ENCODE results near the gene FOXL3.

FOXL3 gene

GRCh38 chr7:302054-302992 is 12.4 kb downstream of the FOXL3 start:
- no peak for DNase-seq (ENCODE audit: low spot score)

DNA sequence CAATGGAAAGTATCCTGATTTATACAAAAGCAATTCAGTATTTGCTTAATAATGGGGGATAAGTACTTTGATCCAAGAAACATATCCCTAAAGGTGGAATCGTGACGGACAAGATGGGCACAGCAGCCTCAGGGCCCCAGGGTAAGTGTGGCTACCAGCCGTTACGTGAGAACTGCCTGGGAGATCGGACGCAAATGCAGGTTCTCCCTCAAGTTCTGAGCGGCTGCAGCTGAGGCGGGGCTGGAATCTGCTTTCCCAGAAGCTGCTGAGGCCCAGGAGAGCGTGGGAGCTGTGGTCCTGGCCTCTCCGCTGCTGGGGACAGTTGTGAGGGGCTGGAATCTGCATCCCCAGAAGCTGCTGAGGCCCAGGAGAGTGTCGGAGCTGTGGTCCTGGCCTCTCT is 13.5 kb downstream of the FOXL3 start:
- DNase-seq (ENCODE audit: low spot score), result no peak

DNA sequence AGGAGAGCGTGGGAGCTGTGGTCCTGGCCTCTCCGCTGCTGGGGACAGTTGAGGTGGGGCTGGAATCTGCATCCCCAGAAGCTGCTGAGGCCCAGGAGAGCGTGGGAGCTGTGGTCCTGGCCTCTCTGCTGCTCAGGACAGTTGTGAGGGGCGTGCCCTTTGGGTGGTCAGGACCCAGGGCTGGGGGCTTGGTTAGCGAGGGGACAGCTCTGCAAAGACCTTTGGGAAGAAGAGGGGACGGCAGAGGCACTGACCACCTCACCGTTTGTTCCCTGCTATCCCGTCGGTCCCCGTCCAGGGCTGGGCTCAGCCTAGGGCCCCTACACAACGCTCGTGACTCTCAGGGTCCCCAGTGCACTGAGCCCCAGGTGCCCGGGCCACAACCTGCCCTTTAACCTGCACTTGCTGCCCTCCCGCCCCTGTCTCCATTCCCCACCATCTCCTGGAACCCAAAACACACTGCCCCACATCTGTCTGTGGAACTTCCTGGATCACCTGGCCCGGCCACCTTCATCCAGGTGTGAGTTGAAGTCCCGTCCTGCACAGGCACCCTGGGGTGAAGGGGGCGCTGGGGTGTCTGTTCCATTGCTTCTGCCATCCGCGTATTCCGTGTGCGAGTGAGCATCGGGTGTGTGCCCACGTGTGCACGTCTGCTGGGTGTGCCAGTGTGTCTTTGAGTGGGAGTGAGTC is 14.1 kb downstream of the FOXL3 start:
- no peak for DNase-seq (ENCODE audit: low spot score)

GRCh38 chr7:304574-305409 is 14.8 kb downstream of the FOXL3 start:
- no peak for DNase-seq (ENCODE audit: low spot score)

- DNase-seq (ENCODE audit: low spot score), result no peak
Measured at GRCh38 chr7:305410-306151, 15.6 kb downstream of the FOXL3 start.

GRCh38 chr7:307970-308369 is 18.0 kb downstream of the FOXL3 start:
- no peak for DNase-seq (ENCODE audit: low spot score)

DNA sequence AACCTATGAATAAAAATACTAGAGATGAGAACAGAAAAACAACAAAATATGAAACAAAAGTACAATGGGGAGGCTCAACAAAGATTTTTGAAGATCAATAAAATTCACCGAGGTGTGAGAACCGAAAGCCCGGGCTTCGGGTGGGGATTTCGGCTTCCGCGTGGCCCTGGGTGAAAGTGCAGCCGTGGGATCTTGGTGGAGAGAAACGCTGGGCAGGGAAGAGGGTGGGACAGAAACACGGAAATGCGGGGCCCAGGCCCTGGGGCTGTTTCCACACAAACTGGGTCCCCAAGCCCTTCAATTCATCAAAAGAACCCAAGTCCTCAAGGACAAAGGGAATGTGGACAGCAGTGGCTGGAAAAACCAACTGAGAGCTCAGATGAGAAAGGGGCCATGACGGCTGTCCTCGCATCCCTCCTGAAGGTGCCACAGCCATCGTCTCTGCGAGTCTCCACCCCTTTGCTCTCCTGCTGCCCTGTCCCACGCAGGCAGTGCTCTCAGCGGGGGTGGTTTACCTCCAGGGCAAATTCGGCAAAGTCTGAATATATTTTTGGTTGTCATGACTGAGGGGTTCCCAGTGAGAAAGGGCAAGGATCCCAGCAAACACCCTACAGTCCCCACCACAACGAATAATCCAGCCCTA is 19.7 kb downstream of the FOXL3 start:
- no peak for DNase-seq (ENCODE audit: low spot score)

DNA sequence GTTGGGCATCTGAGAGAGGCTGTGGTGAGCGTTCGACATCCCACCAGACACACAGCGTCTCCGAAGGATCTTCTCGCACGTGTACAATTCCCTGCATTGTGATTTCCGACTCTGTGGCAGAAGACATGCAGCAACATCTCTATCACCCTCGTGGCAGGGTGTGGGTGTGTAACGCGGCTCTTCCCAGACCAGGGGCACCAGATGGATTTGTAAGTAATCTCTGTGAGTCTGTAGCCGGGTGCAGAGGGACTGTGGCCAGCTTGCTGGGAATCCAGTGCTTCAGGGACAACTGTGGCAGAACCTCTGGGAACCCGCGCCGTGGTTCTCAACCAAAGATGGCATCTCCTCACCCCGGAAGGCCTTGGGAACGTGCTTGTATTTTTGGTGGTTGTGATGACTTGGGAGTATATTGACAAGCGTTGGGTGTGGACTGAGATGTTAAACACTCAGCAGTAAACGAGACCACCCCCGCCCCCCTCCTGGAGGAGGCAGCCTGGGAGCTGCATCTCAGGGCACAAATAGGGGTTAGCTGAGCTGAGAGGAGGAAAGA is 21.2 kb downstream of the FOXL3 start:
- no peak for DNase-seq (ENCODE audit: low spot score)

DNA sequence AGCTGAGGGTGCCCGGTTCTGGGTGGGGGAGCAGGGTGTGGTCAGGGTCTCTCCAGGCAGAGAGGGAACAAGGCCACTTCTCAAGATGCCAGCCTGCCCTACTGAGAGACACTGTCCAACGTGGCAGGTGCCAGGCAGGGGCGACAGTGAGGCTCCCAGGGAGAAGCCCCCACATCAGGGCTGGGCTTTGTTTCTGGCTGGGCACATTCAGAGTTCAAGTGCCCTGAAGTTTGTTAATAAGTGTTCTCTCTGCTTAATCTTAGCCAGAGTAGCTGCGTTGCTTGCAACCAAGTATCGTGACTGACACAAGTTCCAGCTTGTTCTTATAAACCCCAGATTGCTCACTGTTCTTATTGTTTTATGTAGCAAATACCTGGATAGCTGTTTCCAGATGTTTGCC is 21.8 kb downstream of the FOXL3 start:
- no peak for DNase-seq (ENCODE audit: low spot score)

DNA sequence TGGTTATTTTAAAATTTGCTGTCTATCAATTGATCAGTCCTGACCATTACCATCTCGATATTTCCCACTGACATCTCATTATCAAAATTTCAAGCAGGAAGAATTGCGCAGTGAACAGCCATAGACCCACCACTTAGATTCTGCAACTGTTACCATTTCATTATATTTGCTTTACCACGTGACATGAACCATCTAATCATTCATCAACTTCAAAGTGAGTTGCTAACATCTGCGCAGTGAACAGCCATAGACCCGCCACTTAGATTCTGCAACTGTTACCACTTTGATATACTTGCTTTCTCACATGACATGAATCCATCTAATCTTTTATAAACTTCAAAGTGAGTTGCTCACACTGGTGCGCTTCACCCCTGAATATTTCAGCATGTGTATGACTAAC is 22.5 kb downstream of the FOXL3 start:
- DNase-seq (ENCODE audit: low spot score), result no peak

- DNase-seq (ENCODE audit: low spot score), result no peak
Measured at GRCh38 chr7:314853-315252, 24.9 kb downstream of the FOXL3 start.

- no peak for DNase-seq (ENCODE audit: low spot score)
Measured at GRCh38 chr7:315516-316265, 25.7 kb downstream of the FOXL3 start.

GRCh38 chr7:317643-318405 is 27.9 kb downstream of the FOXL3 start:
- DNase-seq (ENCODE audit: low spot score), result no peak

- no peak for DNase-seq (ENCODE audit: low spot score)
Measured at GRCh38 chr7:318476-318875, 28.5 kb downstream of the FOXL3 start.

DNA sequence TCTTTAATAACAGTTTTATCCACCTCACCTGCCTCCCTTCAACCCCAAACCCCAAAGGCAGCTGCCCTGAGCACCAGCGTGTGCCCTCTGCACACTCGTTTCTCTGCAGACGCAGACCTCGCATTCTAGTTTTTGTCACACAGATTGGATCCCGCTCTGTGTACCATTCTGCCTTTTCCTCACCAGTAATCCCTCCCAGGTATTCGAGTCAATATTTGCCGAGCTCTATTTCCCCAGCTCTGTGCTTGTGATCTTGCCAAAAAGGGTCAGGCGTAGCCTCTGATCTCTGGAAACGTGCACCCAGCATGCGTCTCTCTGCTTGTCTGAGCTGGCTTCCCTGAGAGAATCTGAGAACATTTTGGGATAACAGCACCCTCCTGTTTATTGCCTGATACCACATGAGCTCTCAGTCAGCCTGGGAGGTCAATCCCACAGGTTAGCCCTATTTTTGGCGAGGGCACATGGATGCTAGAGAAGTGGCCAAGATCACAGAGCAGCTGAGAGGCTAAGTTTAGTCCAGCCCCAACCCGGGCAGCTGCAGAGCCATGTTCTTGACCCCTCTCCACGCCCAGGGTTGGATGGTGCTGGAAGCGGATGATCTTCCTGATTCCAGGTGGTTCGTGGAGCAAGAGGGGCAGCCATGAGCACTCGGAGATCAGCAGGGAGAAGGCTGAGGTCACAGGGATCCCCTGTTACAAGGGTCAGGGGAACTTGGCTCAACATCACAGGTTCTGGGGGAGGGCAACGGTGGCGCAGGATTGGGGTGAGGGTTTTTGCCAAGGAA is 29.1 kb downstream of the FOXL3 start:
- no peak for DNase-seq (ENCODE audit: low spot score)

DNA sequence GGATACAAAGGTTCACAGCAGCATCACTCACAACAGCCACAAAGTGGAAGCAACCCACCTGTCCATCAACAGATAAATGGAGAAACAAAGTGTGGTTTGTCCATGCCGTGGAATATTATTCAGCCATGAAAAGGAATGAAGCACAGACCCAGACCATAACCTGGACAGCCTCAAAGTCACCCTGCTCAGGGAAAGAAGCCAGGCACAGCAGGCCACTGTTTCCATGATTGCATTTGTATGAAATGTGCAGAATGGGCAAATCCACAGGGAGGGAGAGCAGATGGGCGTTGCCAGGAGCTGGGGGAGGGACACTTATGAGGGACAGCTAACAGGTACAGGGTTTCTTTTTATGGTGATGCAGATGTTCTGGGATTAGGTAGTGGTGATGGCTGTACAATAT is 30.3 kb downstream of the FOXL3 start:
- no peak for DNase-seq (ENCODE audit: low spot score)

GRCh38 chr7:322111-322671 is 32.2 kb downstream of the FOXL3 start:
- peak; percentile 31 for DNase-seq (ENCODE audit: low spot score)

- no peak for DNase-seq (ENCODE audit: low spot score)
Measured at GRCh38 chr7:322708-323111, 32.7 kb downstream of the FOXL3 start.

All from putamen (tissue), 1 donor.